Activated CD8-positive, alpha-beta memory T cell treated with anti-CD3 and anti-CD28 coated beads, Interleukin-2, amount 50 U/mL, for 4 hours (primary cell): ENCODE results near the gene KCNJ11.

Experiments used
- DNase-seq: peaks from one replicate; pipeline ENCODE4 v3.0.0-alpha.2; 2020

KCNJ11 gene

DNA sequence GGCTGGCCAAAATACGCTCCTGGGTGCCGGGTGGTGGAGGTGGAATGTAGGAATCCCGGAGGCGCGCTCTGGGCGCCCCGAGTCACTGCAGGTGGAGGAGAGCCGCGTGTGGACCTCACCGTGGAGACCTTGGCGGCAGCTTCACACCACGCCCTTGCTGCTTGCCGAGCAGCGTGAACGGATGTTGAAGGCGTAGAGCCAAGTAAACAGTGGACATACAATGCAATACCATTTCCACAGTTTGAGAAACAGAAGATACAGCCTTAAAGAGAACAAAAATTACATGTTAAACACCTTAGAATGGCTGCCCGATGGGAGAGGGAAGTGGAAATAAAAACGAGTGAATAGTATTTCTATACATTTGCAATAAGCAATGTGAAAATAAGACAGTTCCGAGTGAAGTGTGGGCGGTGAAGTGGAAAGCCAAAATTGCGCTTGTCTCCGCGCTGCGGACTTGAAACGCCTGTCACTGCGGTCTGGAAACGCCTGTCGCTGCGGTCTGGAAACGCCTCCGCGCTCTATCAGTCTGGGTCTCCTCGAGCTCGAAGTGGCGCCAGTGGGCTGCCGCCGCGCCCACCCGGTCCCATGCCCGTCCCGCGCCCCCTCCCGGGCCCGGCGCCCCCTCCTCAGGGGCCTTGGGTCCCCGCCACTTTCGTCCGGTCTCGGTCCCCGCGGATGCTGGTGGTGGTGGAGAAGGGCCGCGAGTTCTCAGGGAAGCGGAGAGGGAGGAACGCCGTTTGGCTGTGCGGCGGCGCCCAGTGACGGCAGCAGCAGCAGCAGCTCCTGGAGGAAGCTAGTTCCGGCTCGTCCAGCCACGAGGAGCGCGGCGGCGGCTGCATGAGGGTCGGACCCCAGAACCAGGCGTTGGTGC, 35.3 kb downstream of the KCNJ11 start:
- peak; percentile 68 for DNase-seq

DNA sequence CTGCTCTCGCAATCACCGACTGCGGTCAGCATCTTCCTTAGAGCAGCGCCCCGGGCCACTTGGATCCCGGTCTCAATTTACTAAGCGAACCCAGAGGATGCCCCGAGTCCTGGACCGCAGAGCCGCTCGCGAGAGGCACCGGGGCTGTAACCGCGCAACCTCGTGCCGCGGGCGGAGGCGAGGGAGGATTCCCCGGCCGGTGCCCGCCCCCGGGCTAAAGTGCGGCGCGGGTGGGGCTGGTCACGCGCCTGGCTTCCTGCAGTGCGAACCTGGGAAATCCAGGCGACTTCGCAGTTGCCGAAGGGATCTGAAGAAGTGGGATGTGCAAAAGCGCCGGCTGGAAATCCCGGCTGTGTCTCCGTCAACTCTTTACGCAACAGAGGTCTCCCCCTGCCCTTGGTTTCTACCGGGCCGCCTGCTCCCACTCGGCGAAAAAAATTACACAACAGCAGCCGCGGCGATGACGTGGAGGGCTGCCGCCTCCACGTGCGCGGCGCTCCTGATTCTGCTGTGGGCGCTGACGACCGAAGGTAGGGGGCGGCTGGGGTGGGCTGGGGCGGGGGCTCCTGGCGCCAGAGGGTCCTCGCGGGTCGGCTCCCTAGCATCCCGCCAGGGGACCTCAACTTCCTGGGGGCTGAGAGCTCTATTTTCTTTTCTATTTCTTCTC, 36.8 kb downstream of the KCNJ11 start, which contains the start of gene NCR3LG1:
TSS of gene NCR3LG1 (plus strand) at position 291 of the 667 bp plus-strand sequence. CDS start at position 461, 170 bp downstream.
- DNase-seq: peak; percentile 76

DNA sequence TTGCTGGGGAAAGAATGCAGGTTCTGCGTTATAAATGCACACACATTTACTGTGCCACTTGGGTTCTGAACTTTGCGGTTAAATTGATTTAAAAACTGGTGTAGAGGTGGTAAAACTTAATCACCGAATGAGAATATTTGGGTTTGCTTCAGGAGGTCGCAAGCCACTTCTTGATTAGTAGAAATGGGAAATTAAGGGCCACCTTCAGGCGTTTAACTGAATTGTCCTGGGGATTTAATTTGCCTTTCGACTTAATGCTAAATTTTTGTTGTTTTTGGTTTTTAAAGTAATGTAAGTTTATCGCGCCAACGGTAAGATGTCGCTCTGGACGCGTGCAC, 37.3 kb downstream of the KCNJ11 start:
- DNase-seq: no peak

- DNase-seq: no peak
Observed at GRCh38 chr11:17350455-17351171, 37.8 kb downstream of the KCNJ11 start.

DNA sequence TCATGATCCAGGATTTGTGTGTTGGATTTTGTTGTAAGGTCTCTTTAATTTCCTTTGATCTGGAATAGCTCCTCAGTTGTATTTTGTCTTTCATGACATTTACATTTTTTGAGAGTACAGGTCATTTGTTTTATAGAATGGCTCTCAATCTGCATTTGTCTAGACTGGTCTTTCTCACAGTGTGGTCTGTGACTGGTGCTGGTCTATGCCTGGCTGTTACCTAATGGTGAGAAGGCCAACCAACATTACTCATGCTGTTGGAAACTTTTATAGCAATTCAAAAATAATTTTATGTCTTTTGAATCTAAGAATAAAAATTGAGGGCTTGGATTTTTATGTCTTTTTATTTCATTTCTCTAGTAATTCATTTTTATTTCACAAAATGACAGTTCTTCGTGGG, 40.8 kb downstream of the KCNJ11 start:
- no peak for DNase-seq

- DNase-seq: peak; percentile 33
Observed at GRCh38 chr11:17343907-17344306, 44.6 kb downstream of the KCNJ11 start.

DNA sequence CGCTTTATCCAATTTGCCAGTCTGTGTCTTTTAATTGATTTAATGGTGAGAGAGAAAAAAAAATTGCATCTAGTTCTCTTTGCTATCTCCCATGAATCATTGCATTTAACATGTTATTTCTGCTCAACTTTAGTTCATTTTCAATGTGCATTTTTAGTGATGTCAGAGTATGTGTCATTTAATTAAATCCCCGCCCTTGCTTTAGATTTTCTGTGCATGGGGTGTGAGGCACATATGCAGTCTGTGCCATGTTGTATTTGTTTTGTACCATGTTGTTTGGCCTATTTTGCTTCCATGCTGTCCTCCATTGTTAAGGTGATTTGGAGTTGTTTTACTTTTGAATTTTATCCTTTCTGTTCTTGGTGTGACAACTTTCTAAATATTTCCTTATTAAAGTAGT, 45.2 kb downstream of the KCNJ11 start:
- DNase-seq: no peak
